Endothelial cell of umbilical vein (primary cell): Measurements from ENCODE around the gene GTSE1. TPM values are rescaled to one million over a fixed set of nuclear protein-coding genes. Genes with fewer than 3 reads are reported as not detected.

ENCODE experiments used
- BruUV-seq: library from RNA; stranded (reverse); fragments of 400-500 nt; replicated peaks from 2 replicates; lab custom pipeline; 2021; lab: Mats Ljungman, UMichigan
- CTCF ChIA-PET: fragments of 300-600, 350-600 bp; sonication (Branson Sonifier 250); formaldehyde crosslinking; loops from one replicate; lab custom pipeline; 2021; ENCODE audit warnings: antibody characterized with exemption, inconsistent platforms; lab: Charles Lee
- POLR2A ChIA-PET: fragments of 300-600, 350-600 bp; sonication (Branson Sonifier 250); formaldehyde crosslinking; loops from one replicate; lab custom pipeline; 2021; ENCODE audit warnings: antibody characterized with exemption, inconsistent platforms; lab: Charles Lee
- DNase-seq: peaks from one replicate; pipeline ENCODE4 v3.0.0-alpha.2; 2011; ENCODE audit warnings: low read depth, low spot score
- FAIRE-seq: peaks from 2 replicates; lab custom pipeline; 2011; peaks lifted over from hg19 to GRCh38; lab: Jason Lieb, UNC
- H2AFZ ChIP-seq: 2 replicates; pipeline ENCODE4 v1.6.0; 2012; ENCODE audit warnings: low read depth, low read length, control low read depth, inconsistent platforms
- H3K27ac ChIP-seq: 2 replicates; pipeline ENCODE4 v1.5.1; 2011; ENCODE audit warnings: low read depth, mild to moderate bottlenecking, control low read depth, low read length, moderate library complexity; ENCODE audit not compliant: insufficient read depth
- H3K27me3 ChIP-seq, 2 experiments: 2 replicates each; pipeline versions ENCODE4 v1.6.0 to v1.6.1; 2011; ENCODE audit warnings: low read length in 2 of 2, mixed read lengths in 1 of 2; ENCODE audit not compliant: control insufficient read depth in 2 of 2, insufficient read depth in 2 of 2
- H3K36me3 ChIP-seq, 2 experiments: 2 replicates in 1 of 2; 3 replicates in 1 of 2; pipeline ENCODE4 v1.5.1; 2011; ENCODE audit warnings: low read length in 2 of 2, mild to moderate bottlenecking in 1 of 2, moderate library complexity in 1 of 2; ENCODE audit not compliant: control insufficient read depth in 2 of 2, insufficient read depth in 2 of 2; ENCODE audit errors: extremely low read depth in 1 of 2
- H3K4me1 ChIP-seq: 3 replicates; pipeline ENCODE4 v1.5.1; 2011; ENCODE audit warnings: mild to moderate bottlenecking, low read length; ENCODE audit not compliant: control insufficient read depth, insufficient read depth; ENCODE audit errors: extremely low read depth
- H3K4me2 ChIP-seq: 2 replicates; pipeline ENCODE4 v1.6.1; 2011; ENCODE audit warnings: low read length, control low read depth, mixed read lengths; ENCODE audit not compliant: insufficient read depth
- H3K4me3 ChIP-seq, 3 experiments: fragments of 200-600 bp in 1 of 3; sonication (generic), shearing (Covaris generic) in 1 of 3; replicated peaks in 1 of 3; 2 replicates each; pipeline ENCODE4 v1.5.1; 2011 to 2016; ENCODE audit warnings: control low read depth in 3 of 3, low read length in 3 of 3, mild to moderate bottlenecking in 2 of 3, inconsistent platforms in 1 of 3, low read depth in 1 of 3, moderate library complexity in 1 of 3; ENCODE audit not compliant: insufficient read depth in 1 of 3
- H3K79me2 ChIP-seq: 2 replicates; pipeline ENCODE4 v1.6.0; 2012; ENCODE audit warnings: low read length, inconsistent platforms; ENCODE audit not compliant: control insufficient read depth, insufficient read depth
- H3K9ac ChIP-seq: replicated peaks from 2 replicates; pipeline ENCODE3; 2011; ENCODE audit warnings: low read length, control low read depth; ENCODE audit not compliant: insufficient read depth; ENCODE audit errors: extremely low read depth
- H3K9me1 ChIP-seq: replicated peaks from 3 replicates; pipeline ENCODE4 v1.6.0; 2011; ENCODE audit warnings: mild to moderate bottlenecking, low read length; ENCODE audit not compliant: control insufficient read depth, insufficient read depth; ENCODE audit errors: extremely low read depth
- H3K9me3 ChIP-seq: replicated peaks from 2 replicates; pipeline ENCODE4 v1.5.1; 2012; ENCODE audit warnings: low read length, inconsistent platforms; ENCODE audit not compliant: control insufficient read depth, insufficient read depth
- H4K20me1 ChIP-seq: replicated peaks from 2 replicates; pipeline ENCODE3; 2011; ENCODE audit warnings: mild to moderate bottlenecking, low read length; ENCODE audit not compliant: control insufficient read depth, insufficient read depth; ENCODE audit errors: extremely low read depth
- EZH2 ChIP-seq: IDR thresholded peaks from 2 replicates; pipeline ENCODE4 v1.6.1; 2012; ENCODE audit warnings: borderline replicate concordance, low read depth, mild to moderate bottlenecking, moderate library complexity, low read length, inconsistent platforms; ENCODE audit not compliant: severe bottlenecking
- FOS ChIP-seq: IDR thresholded peaks from 2 replicates; pipeline ENCODE4 v1.6.1; 2011; ENCODE audit warnings: mild to moderate bottlenecking, low read length, moderate library complexity, borderline replicate concordance; ENCODE audit not compliant: insufficient read depth
- GATA2 ChIP-seq: IDR thresholded peaks from 2 replicates; pipeline ENCODE4 v1.7.0; 2011; ENCODE audit warnings: low read depth, mild to moderate bottlenecking, moderate library complexity, mixed read lengths, low read length; ENCODE audit not compliant: insufficient read length, insufficient read depth
- JUN ChIP-seq: IDR thresholded peaks from 2 replicates; pipeline ENCODE4 v1.6.1; 2011; ENCODE audit warnings: borderline replicate concordance, low read depth; ENCODE audit not compliant: insufficient read length, insufficient read depth
- MYC ChIP-seq: IDR thresholded peaks from one replicate; pipeline ENCODE4 v1.6.1; 2011; ENCODE audit warnings: mild to moderate bottlenecking, low read depth, low read length
- POLR2A ChIP-seq: IDR thresholded peaks from 2 replicates; pipeline ENCODE4 v1.6.1; 2012; ENCODE audit warnings: low read depth, mild to moderate bottlenecking, control low read depth, low read length
- POLR2AphosphoS5 ChIP-seq: IDR thresholded peaks from 2 replicates; pipeline ENCODE4 v1.6.1; 2012; ENCODE audit warnings: low read depth, mild to moderate bottlenecking, control low read depth, low read length, moderate library complexity; ENCODE audit not compliant: insufficient read depth
- dilution Hi-C: fragments of 300-500 bp; cut with MboI; formaldehyde crosslinking; loops from one replicate; pipeline ENCODE4 v1.15.0; 2019; ENCODE audit warnings: low sequenced_read_pairs; ENCODE audit not compliant: extremely low pct_ligation_motif_present
- intact Hi-C: fragments of 100-400 bp; cut with micrococcal nuclease; formaldehyde crosslinking; loops from one replicate; pipeline ENCODE4 v1.10.0; 2022
- polyA plus RNA-seq, 4 experiments: library from polyadenylated mRNA; depleted of rRNA in 3 of 4; stranded (reverse) in 3 of 4; unstranded in 1 of 4; fragments of >200 nt; gene quantifications; 2 replicates each; pipeline versions ENCODE4 v1.2.1 to v1.2.3, GENCODE V29; 2011 to 2012; ENCODE audit warnings: missing spikeins in 1 of 4
- total RNA-seq: library from RNA; stranded (reverse); gene quantifications from 2 replicates; pipeline ENCODE4 v1.2.3, GENCODE V29; 2021
- TF ChIP-seq, protein P1 (sequence below): IDR thresholded peaks from 2 replicates; pipeline ENCODE4 v1.6.1; 2011; ENCODE audit not compliant: insufficient read depth, insufficient read length
- TF ChIP-seq, protein P2 (sequence below), 2 donors: IDR thresholded peaks; 1 replicate in 1 of 2; 2 replicates in 1 of 2; pipeline ENCODE4 v1.5.1; 2011; ENCODE audit warnings: low read length in 2 of 2, mild to moderate bottlenecking in 2 of 2, moderate library complexity in 2 of 2, control low read depth in 1 of 2, inconsistent platforms in 1 of 2, low read depth in 1 of 2; ENCODE audit not compliant: insufficient read depth in 1 of 2; ENCODE audit errors: extremely low read depth in 1 of 2

The GTSE1 gene
- total and polyA plus RNA-seq, 2 donors (not counting 3 experiments of a cell fraction or from before 2014, with no cell fraction given) = 25.9 to 57.2 TPM

DNA sequence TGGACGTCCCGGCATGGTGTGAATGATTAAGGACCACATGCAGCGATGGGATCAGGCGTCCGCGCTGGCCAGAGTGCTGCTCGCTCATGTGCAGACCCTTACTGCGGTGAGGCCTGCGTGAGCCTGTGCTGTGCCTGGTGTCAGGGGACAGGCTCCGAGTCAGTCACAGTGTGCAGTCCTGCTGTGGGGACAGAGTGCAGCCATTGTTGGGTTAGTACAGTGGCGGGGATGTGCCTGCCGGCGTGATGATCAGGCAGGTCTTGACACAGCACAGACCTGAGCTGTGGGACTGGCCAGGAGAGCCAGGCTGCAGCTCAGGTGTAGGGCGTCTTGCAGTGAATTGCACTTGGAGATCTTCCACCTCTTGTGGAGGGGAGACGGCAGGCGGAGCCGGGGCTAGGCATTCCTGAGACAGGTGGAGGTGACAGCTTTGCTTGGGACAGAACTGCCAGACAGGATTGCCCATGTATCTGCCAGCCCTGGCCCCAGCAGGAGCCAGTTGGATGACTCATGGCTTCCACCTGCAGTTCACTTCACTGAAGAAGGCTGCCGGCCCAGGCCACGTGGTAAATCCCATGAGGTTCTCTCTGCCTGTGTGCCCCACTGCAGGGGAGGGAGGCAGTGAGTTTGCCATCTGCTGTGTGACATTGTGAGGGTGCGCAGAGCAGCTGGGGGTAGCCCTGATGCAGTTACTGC, 56.2 kb downstream of the GTSE1 start:
- no peak for FAIRE-seq
- Histone ChIP-seq H3K79me2 (no peaks in the 10 kb centered on the region), H3K4me1 (no peaks in the 10 kb centered on the region), H3K27ac (no peak overlapping the region), H3K36me3 (peaks cover 7 to 52% of the 10 kb centered on the region in 2 experiments), H3K9me3 (no peaks in the 10 kb centered on the region), H3K4me2 (no peak overlapping the region), H2AFZ (no peak overlapping the region), H3K27me3 (no peaks in the 10 kb centered on the region), H3K9ac (no peak overlapping the region), H3K4me3 (no peak overlapping the region), H3K9me1 (no peaks in the 10 kb centered on the region), H4K20me1 (no peaks in the 10 kb centered on the region)
- TF ChIP-seq POLR2AphosphoS5 (no peak), POLR2A (no peak), MYC (no peak), EZH2 (no peak), JUN (no peak), FOS (no peak), GATA2 (no peak)
- TF ChIP-seq, protein P1, sequence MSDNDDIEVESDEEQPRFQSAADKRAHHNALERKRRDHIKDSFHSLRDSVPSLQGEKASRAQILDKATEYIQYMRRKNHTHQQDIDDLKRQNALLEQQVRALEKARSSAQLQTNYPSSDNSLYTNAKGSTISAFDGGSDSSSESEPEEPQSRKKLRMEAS = no peak
- TF ChIP-seq, protein P2, sequence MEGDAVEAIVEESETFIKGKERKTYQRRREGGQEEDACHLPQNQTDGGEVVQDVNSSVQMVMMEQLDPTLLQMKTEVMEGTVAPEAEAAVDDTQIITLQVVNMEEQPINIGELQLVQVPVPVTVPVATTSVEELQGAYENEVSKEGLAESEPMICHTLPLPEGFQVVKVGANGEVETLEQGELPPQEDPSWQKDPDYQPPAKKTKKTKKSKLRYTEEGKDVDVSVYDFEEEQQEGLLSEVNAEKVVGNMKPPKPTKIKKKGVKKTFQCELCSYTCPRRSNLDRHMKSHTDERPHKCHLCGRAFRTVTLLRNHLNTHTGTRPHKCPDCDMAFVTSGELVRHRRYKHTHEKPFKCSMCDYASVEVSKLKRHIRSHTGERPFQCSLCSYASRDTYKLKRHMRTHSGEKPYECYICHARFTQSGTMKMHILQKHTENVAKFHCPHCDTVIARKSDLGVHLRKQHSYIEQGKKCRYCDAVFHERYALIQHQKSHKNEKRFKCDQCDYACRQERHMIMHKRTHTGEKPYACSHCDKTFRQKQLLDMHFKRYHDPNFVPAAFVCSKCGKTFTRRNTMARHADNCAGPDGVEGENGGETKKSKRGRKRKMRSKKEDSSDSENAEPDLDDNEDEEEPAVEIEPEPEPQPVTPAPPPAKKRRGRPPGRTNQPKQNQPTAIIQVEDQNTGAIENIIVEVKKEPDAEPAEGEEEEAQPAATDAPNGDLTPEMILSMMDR (IDR thresholded peaks at IDR 0.05; ENCODE audit: extremely low read depth in 1 of 2, insufficient read depth in 1 of 2, low read depth in 1 of 2, low read length in 2 of 2) = no peak
- intact Hi-C loops = no loop called here
- dilution Hi-C loops = no loop called here
- BruUV-seq = no TSS peak
- POLR2A ChIA-PET = no interaction called here
- CTCF ChIA-PET = interaction anchor here (1.3 kb wide), 1 partner anchor 15 kb away, joined by 4 read pairs; no protein-coding TSS in a partner anchor
- DNase-seq = no peak
